H1 (cell line): Measurements from ENCODE around the gene TMC3. TPM values are rescaled to one million over a fixed set of nuclear protein-coding genes. Genes with fewer than 3 reads are reported as not detected.

Experiments
- GABPA ChIP-seq: IDR thresholded peaks from 2 replicates; pipeline ENCODE4 v1.6.1; 2011; ENCODE audit warnings: mild to moderate bottlenecking, low read length, moderate library complexity, borderline replicate concordance; ENCODE audit not compliant: insufficient read depth
- polyA plus RNA-seq, 7 experiments: library from polyadenylated mRNA; depleted of rRNA in 3 of 7; stranded (reverse) in 5 of 7; unstranded in 2 of 7; fragments of >200 nt in 5 of 7; fragments of 200-250 nt in 2 of 7; gene quantifications; 1 replicate in 5 of 7; 2 replicates in 1 of 7; 4 replicates in 1 of 7; pipeline versions ENCODE4 v1.2.1 to v1.2.3, GENCODE V29; 2011 to 2013; ENCODE audit warnings: missing spikeins in 2 of 7, mixed read lengths in 2 of 7
- total RNA-seq: library from RNA; stranded (reverse); fragmentation: NEBNext Ultra II Directional; extraction: Animal tissue kit (Norgen Biotek cat#: 25700); gene quantifications from 2 replicates; pipeline ENCODE4 v1.2.1, GENCODE V29; 2021

Gene TMC3
- total and polyA plus RNA-seq, 2 of the 8 experiments (the other 6 are each of a cell fraction or from before 2014, with no cell fraction given): not detected

DNA sequence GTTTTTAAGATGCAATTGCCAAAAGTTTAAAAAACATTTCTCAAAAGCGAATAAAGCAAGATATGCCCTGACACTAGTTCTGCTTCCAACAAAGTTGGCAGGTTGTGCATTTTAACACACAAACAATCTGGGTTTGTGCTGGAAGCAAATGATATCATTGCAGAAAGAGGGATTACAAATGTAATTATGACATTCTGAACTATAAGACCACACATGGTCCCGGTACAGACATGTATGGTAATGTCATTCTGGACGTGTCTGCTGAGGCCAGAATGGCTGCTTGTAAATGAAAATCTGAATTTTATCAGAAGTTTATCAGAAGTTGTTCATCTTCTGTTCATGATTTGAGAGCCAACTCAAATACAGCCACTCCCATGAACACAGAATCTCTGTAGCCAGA lies 10.7 kb downstream of the TMC3 start (continued):
- no peak for TF ChIP-seq GABPA
